Hepatocyte (in vitro differentiated cells): Measurements from ENCODE around the gene NOD1. TPM values are rescaled to one million over a fixed set of nuclear protein-coding genes. Genes with fewer than 3 reads are reported as not detected.
"Not testable (repeated sequence)": the region's sequence is repeated elsewhere in the genome, so short reads cannot be mapped to it uniquely, and the experiment has no call there.

Source experiments
- DNase-seq: peaks from one replicate; pipeline ENCODE4 v3.0.0-alpha.2; 2016; ENCODE audit warnings: low spot score
- H2AFZ ChIP-seq: fragments of 200-600 bp; sonication (generic); 2 replicates; pipeline ENCODE4 v1.6.0; 2016; ENCODE audit warnings: antibody characterized with exemption, mild to moderate bottlenecking
- H3K27ac ChIP-seq: fragments of 200-600 bp; sonication (generic); 2 replicates; pipeline ENCODE4 v1.5.1; 2016; ENCODE audit warnings: mild to moderate bottlenecking
- H3K27me3 ChIP-seq: fragments of 200-600 bp; sonication (generic); 2 replicates; pipeline ENCODE4 v1.6.1; 2016
- H3K36me3 ChIP-seq: fragments of 200-600 bp; sonication (generic); replicated peaks from 2 replicates; pipeline ENCODE4 v1.5.1; 2016; ENCODE audit warnings: low read depth; ENCODE audit not compliant: insufficient read depth
- H3K4me1 ChIP-seq: fragments of 200-600 bp; sonication (generic); 2 replicates; pipeline ENCODE4 v1.5.1; 2016; ENCODE audit warnings: mild to moderate bottlenecking, moderate library complexity; ENCODE audit not compliant: insufficient read depth
- H3K4me2 ChIP-seq: fragments of 200-600 bp; sonication (generic); 2 replicates; pipeline ENCODE4 v1.6.0; 2016
- H3K4me3 ChIP-seq: fragments of 200-600 bp; sonication (generic); 2 replicates; pipeline ENCODE4 v1.5.1; 2016; ENCODE audit warnings: mild to moderate bottlenecking
- H3K79me2 ChIP-seq: fragments of 200-600 bp; sonication (generic); 2 replicates; pipeline ENCODE4 v1.6.0; 2017; ENCODE audit warnings: mild to moderate bottlenecking
- H3K9me2 ChIP-seq: fragments of 200-600 bp; sonication (generic); replicated peaks from 2 replicates; pipeline ENCODE4 v1.6.0; 2017; ENCODE audit warnings: mild to moderate bottlenecking; ENCODE audit not compliant: insufficient read depth
- H3K9me3 ChIP-seq: fragments of 200-600 bp; sonication (generic); 2 replicates; pipeline ENCODE4 v1.5.1; 2016; ENCODE audit warnings: low read depth, mild to moderate bottlenecking
- H4K20me1 ChIP-seq: fragments of 200-600 bp; sonication (generic); 2 replicates; pipeline ENCODE4 v1.6.0; 2016; ENCODE audit warnings: mild to moderate bottlenecking; ENCODE audit not compliant: insufficient read depth, poor library complexity, severe bottlenecking
- CTCF ChIP-seq: fragments of 200-600 bp; sonication (generic); IDR thresholded peaks from 2 replicates; pipeline ENCODE4 v1.5.1; 2016; ENCODE audit warnings: antibody characterized with exemption, mild to moderate bottlenecking; ENCODE audit not compliant: poor library complexity
- EZH2 ChIP-seq: fragments of 200-600 bp; sonication (generic); IDR thresholded peaks from 2 replicates; pipeline ENCODE4 v1.6.1; 2016; ENCODE audit warnings: antibody characterized with exemption, mild to moderate bottlenecking, borderline replicate concordance
- EZH2phosphoT487 ChIP-seq: fragments of 200-600 bp; sonication (generic); IDR thresholded peaks from one replicate; pipeline ENCODE4 v1.6.1; 2018; ENCODE audit warnings: antibody characterized with exemption, mild to moderate bottlenecking, low read depth, moderate library complexity; ENCODE audit not compliant: unreplicated experiment, severe bottlenecking
- WGBS: methylation state at CpG from one replicate; pipeline ENCODE4 v1.1.6; 2016; ENCODE audit warnings: low lambda C conversion rate; ENCODE audit errors: missing lambda C conversion rate; 5-methylcytosine and 5-hydroxymethylcytosine counted together
- polyA plus RNA-seq: library from polyadenylated mRNA; unstranded; fragments of >200 nt; fragmentation: Nextera tagmentation; extraction: Ambion mirVana; gene quantifications from 2 replicates; pipeline ENCODE4 v1.2.1, GENCODE V29; 2016
- total RNA-seq: library from RNA; depleted of rRNA; stranded (reverse); fragments of >200 nt; gene quantifications from 2 replicates; pipeline ENCODE4 v1.2.3, GENCODE V29; 2014

Gene NOD1
- total and polyA plus RNA-seq, 2 experiments from 2014 or later: 3.0 to 6.1 TPM

GRCh38 chr7:30382607-30383006 is 96.0 kb downstream of the NOD1 start:
- H3K79me2 ChIP-seq: no peaks in the 10 kb centered on the region
- WGBS: 72% methylated on average over 1 of the region's 1 CpG
- no peaks in the 10 kb centered on the region for H3K36me3 ChIP-seq
- H3K9me2 ChIP-seq: no peaks in the 10 kb centered on the region
- TF ChIP-seq EZH2 (no peak), EZH2phosphoT487 (no peak), CTCF (no peak)
- no peak overlapping the region for H2AFZ ChIP-seq
- H3K4me1 ChIP-seq: peaks cover 4% of the 10 kb centered on the region
- H3K4me2 ChIP-seq: no peak overlapping the region
- H3K9me3 ChIP-seq: no peaks in the 10 kb centered on the region
- no peaks in the 10 kb centered on the region for H4K20me1 ChIP-seq
- DNase-seq: no peak
- H3K27me3 ChIP-seq: no peaks in the 10 kb centered on the region
- H3K27ac ChIP-seq: no peak overlapping the region
- no peak overlapping the region for H3K4me3 ChIP-seq

- H4K20me1 ChIP-seq, H3K9me2 ChIP-seq, H3K79me2 ChIP-seq, H3K27ac ChIP-seq, H3K36me3 ChIP-seq, H3K4me2 ChIP-seq, H3K4me1 ChIP-seq, H2AFZ ChIP-seq, H3K4me3 ChIP-seq, H3K27me3 ChIP-seq, H3K9me3 ChIP-seq, DNase-seq: not testable (repeated sequence)
- 93% methylated on average over 3 of the region's 4 CpGs for WGBS
Observed at GRCh38 chr7:30380824-30381223, 97.8 kb downstream of the NOD1 start.

- H3K79me2 ChIP-seq: no peaks in the 10 kb centered on the region
- H4K20me1 ChIP-seq: no peaks in the 10 kb centered on the region
- H2AFZ ChIP-seq: no peak overlapping the region
- H3K27me3 ChIP-seq: no peaks in the 10 kb centered on the region
- TF ChIP-seq EZH2: no peak
- no peak for TF ChIP-seq EZH2phosphoT487
- TF ChIP-seq CTCF: no peak
- no peaks in the 10 kb centered on the region for H3K9me2 ChIP-seq
- WGBS: 83% methylated on average over 2 of the region's 2 CpGs
- H3K4me1 ChIP-seq: peaks cover 4% of the 10 kb centered on the region
- H3K36me3 ChIP-seq: no peaks in the 10 kb centered on the region
- no peak overlapping the region for H3K4me3 ChIP-seq
- no peak overlapping the region for H3K27ac ChIP-seq
- no peak for DNase-seq
- no peaks in the 10 kb centered on the region for H3K9me3 ChIP-seq
- no peak overlapping the region for H3K4me2 ChIP-seq
Observed at GRCh38 chr7:30380294-30380693, 98.3 kb downstream of the NOD1 start.

- H3K4me1 ChIP-seq: peaks cover 4% of the 10 kb centered on the region
- no peak overlapping the region for H3K4me2 ChIP-seq
- H3K27me3 ChIP-seq: no peaks in the 10 kb centered on the region
- no peak for DNase-seq
- no peaks in the 10 kb centered on the region for H3K79me2 ChIP-seq
- TF ChIP-seq EZH2: no peak
- no peak for TF ChIP-seq CTCF
- TF ChIP-seq EZH2phosphoT487: no peak
- no peaks in the 10 kb centered on the region for H3K9me3 ChIP-seq
- H4K20me1 ChIP-seq: no peaks in the 10 kb centered on the region
- H3K4me3 ChIP-seq: no peak overlapping the region
- no peak overlapping the region for H2AFZ ChIP-seq
- H3K27ac ChIP-seq: no peak overlapping the region
- H3K36me3 ChIP-seq: no peaks in the 10 kb centered on the region
- H3K9me2 ChIP-seq: no peaks in the 10 kb centered on the region
- 74% methylated on average over 4 of the region's 4 CpGs for WGBS
Observed at GRCh38 chr7:30379741-30380140, 98.8 kb downstream of the NOD1 start.
